ENCODE data around the gene OR2T10. TPM values are rescaled to one million over a fixed set of nuclear protein-coding genes. Genes with fewer than 3 reads are reported as not detected.
"Not testable (repeated sequence)": the region's sequence is repeated elsewhere in the genome, so short reads cannot be mapped to it uniquely, and the experiment has no call there.

OR2T10 gene
- total RNA-seq: not detected in 2 replicates
- long read RNA-seq: 0 reads

GRCh38 chr1:248597589-248597988, at the start of gene OR2T10:
TSS of gene OR2T10 (minus strand) at chr1:248597700. CDS start at chr1:248593768, 3,932 bp downstream.
- H3K27ac Mint-ChIP-seq: no peak within 1 kb of the TSS
- no peak for TF ChIP-seq CTCF (IDR thresholded peaks at IDR 0.05; ENCODE audit: unreplicated experiment)
- H3K4me1 Mint-ChIP-seq (ENCODE audit: low read depth): no peaks in the 10 kb centered on the region
- peaks cover 55% of the 10 kb centered on the region for H3K9me3 Mint-ChIP-seq (ENCODE audit: low read depth)
- no peaks in the 10 kb centered on the region for H3K27me3 Mint-ChIP-seq
- peaks cover 6% of the 10 kb centered on the region for H3K36me3 Mint-ChIP-seq (ENCODE audit: insufficient read depth)
- DNase-seq (ENCODE audit: low spot score, unreplicated experiment): no peak
- H3K4me3 Mint-ChIP-seq (ENCODE audit: low read depth): no peak within 1 kb of the TSS

- H3K4me3 Mint-ChIP-seq (ENCODE audit: low read depth); H3K9me3 Mint-ChIP-seq (ENCODE audit: low read depth); H3K4me1 Mint-ChIP-seq (ENCODE audit: low read depth); DNase-seq (ENCODE audit: low spot score, unreplicated experiment); H3K27me3 Mint-ChIP-seq; H3K36me3 Mint-ChIP-seq (ENCODE audit: insufficient read depth); H3K27ac Mint-ChIP-seq: not testable (repeated sequence)
Observed at GRCh38 chr1:248645178-248645577, 47.7 kb upstream of the OR2T10 start, which contains the start of gene OR2T35. TSS of gene OR2T35 (minus strand) at chr1:248645278. CDS start at chr1:248639258, 6,020 bp downstream.

- H3K36me3 Mint-ChIP-seq (ENCODE audit: insufficient read depth); H3K4me3 Mint-ChIP-seq (ENCODE audit: low read depth); H3K27ac Mint-ChIP-seq; H3K27me3 Mint-ChIP-seq; H3K4me1 Mint-ChIP-seq (ENCODE audit: low read depth); DNase-seq (ENCODE audit: low spot score, unreplicated experiment); H3K9me3 Mint-ChIP-seq (ENCODE audit: low read depth): not testable (repeated sequence)
Observed at GRCh38 chr1:248642971-248643651, 45.6 kb upstream of the OR2T10 start.

- not testable (repeated sequence) for H3K27me3 Mint-ChIP-seq; H3K36me3 Mint-ChIP-seq (ENCODE audit: insufficient read depth); H3K27ac Mint-ChIP-seq; H3K4me3 Mint-ChIP-seq (ENCODE audit: low read depth); H3K9me3 Mint-ChIP-seq (ENCODE audit: low read depth); H3K4me1 Mint-ChIP-seq (ENCODE audit: low read depth); DNase-seq (ENCODE audit: low spot score, unreplicated experiment)
Observed at GRCh38 chr1:248641583-248641982, 44.1 kb upstream of the OR2T10 start.

- not testable (repeated sequence) for H3K27ac Mint-ChIP-seq; H3K4me3 Mint-ChIP-seq (ENCODE audit: low read depth); DNase-seq (ENCODE audit: low spot score, unreplicated experiment); H3K9me3 Mint-ChIP-seq (ENCODE audit: low read depth); H3K4me1 Mint-ChIP-seq (ENCODE audit: low read depth); H3K36me3 Mint-ChIP-seq (ENCODE audit: insufficient read depth); H3K27me3 Mint-ChIP-seq
Observed at GRCh38 chr1:248640906-248641305, 43.4 kb upstream of the OR2T10 start.

GRCh38 chr1:248639652-248640051, 42.2 kb upstream of the OR2T10 start:
- H3K9me3 Mint-ChIP-seq (ENCODE audit: low read depth); H3K36me3 Mint-ChIP-seq (ENCODE audit: insufficient read depth); DNase-seq (ENCODE audit: low spot score, unreplicated experiment); H3K27me3 Mint-ChIP-seq; H3K4me1 Mint-ChIP-seq (ENCODE audit: low read depth); H3K4me3 Mint-ChIP-seq (ENCODE audit: low read depth); H3K27ac Mint-ChIP-seq: not testable (repeated sequence)

GRCh38 chr1:248636612-248637011, 39.1 kb upstream of the OR2T10 start:
- not testable (repeated sequence) for H3K36me3 Mint-ChIP-seq (ENCODE audit: insufficient read depth); H3K9me3 Mint-ChIP-seq (ENCODE audit: low read depth); H3K27me3 Mint-ChIP-seq; H3K4me1 Mint-ChIP-seq (ENCODE audit: low read depth); H3K27ac Mint-ChIP-seq; H3K4me3 Mint-ChIP-seq (ENCODE audit: low read depth); DNase-seq (ENCODE audit: low spot score, unreplicated experiment)

- H3K4me3 Mint-ChIP-seq (ENCODE audit: low read depth); H3K36me3 Mint-ChIP-seq (ENCODE audit: insufficient read depth); DNase-seq (ENCODE audit: low spot score, unreplicated experiment); H3K27me3 Mint-ChIP-seq; H3K27ac Mint-ChIP-seq; H3K4me1 Mint-ChIP-seq (ENCODE audit: low read depth): not testable (repeated sequence)
- peaks cover 12% of the 10 kb centered on the region for H3K9me3 Mint-ChIP-seq (ENCODE audit: low read depth)
Observed at GRCh38 chr1:248634991-248635390, 37.5 kb upstream of the OR2T10 start, which contains the start of gene OR2T11. TSS of gene OR2T11 (minus strand) at chr1:248635091. CDS start at chr1:248627128, 7,963 bp downstream.

GRCh38 chr1:248631354-248632008, 34.0 kb upstream of the OR2T10 start:
- DNase-seq (ENCODE audit: low spot score, unreplicated experiment): no peak
- Mint-ChIP-seq H3K36me3 (ENCODE audit: insufficient read depth) (peaks cover 3% of the 10 kb centered on the region), H3K9me3 (ENCODE audit: low read depth) (peaks cover 31% of the 10 kb centered on the region), H3K4me3 (ENCODE audit: low read depth) (no peak overlapping the region), H3K27ac (no peak overlapping the region), H3K27me3 (no peaks in the 10 kb centered on the region), H3K4me1 (ENCODE audit: low read depth) (no peaks in the 10 kb centered on the region)
- TF ChIP-seq CTCF (IDR thresholded peaks at IDR 0.05; ENCODE audit: unreplicated experiment): no peak

All from progenitor cell of endocrine pancreas (in vitro differentiated cells).